Ishikawa (cell line): ENCODE results near the gene SLC9A6.

Source experiments
- EP300 ChIP-seq: IDR thresholded peaks from 2 replicates; pipeline ENCODE4 v1.6.1; 2012; ENCODE audit warnings: borderline replicate concordance
- MAX ChIP-seq: IDR thresholded peaks from 2 replicates; pipeline ENCODE4 v1.6.1; 2012
- RAD21 ChIP-seq: IDR thresholded peaks from 2 replicates; pipeline ENCODE4 v1.6.1; 2012; ENCODE audit warnings: low read depth
- TEAD4 ChIP-seq: IDR thresholded peaks from 2 replicates; pipeline ENCODE4 v1.6.1; 2012
- USF1 ChIP-seq: IDR thresholded peaks from 2 replicates; pipeline ENCODE4 v1.6.1; 2012
- ZBTB7A ChIP-seq: IDR thresholded peaks from 2 replicates; pipeline ENCODE4 v1.6.1; 2012; ENCODE audit warnings: low read depth

- no peak for TF ChIP-seq EP300
- no peak for TF ChIP-seq ZBTB7A
- no peak for TF ChIP-seq MAX
- no peak for TF ChIP-seq TEAD4
- no peak for TF ChIP-seq RAD21
- TF ChIP-seq USF1 = no peak
These were observed 78.3 kb downstream of the SLC9A6 start for GRCh38 chrX:136063340-136064079.
